Measurements from ENCODE around the gene STIMATE. TPM values are rescaled to one million over a fixed set of nuclear protein-coding genes. Genes with fewer than 3 reads are reported as not detected.

STIMATE gene
- total and polyA plus RNA-seq, 9 of the 15 experiments (the other 6 are each of a cell fraction or from before 2014, with no cell fraction given): 0.14 to 7.7 (median 4.9) TPM

GRCh38 chr3:52860424-52860768 is 37.0 kb downstream of the STIMATE start:
- H3K27me3 ChIP-seq (ENCODE audit: control insufficient read depth in 2 of 2, insufficient read depth in 2 of 2, low read length in 2 of 2): no peaks in the 10 kb centered on the region
- no peak overlapping the region for H2AFZ ChIP-seq (ENCODE audit: low read depth, low read length)
- no peak overlapping the region for H3K9ac ChIP-seq (ENCODE audit: insufficient read depth in 1 of 2, low read depth in 2 of 2, low read length in 2 of 2)
- intact Hi-C loops (cut with micrococcal nuclease): no loop called here
- ChIA-PET CTCF (ENCODE audit: low intra/inter-chr PET ratio) (no interaction called here), POLR2A (interaction anchor here (1.0 kb wide), 1 partner anchor 11 kb away, joined by 3 read pairs; no protein-coding TSS in a partner anchor)
- in situ Hi-C loops (cut with MboI): no loop called here
- DNase-seq (ENCODE audit: extremely low read depth in 1 of 4, low spot score in 3 of 4) (no peak), ATAC-seq (no peak), FAIRE-seq (no peak)
- no peaks in the 10 kb centered on the region for H3K36me3 ChIP-seq (ENCODE audit: control insufficient read depth, insufficient read depth, low read length)
- no TSS peak for BruUV-seq (replicated peaks)
- H3K9me3 ChIP-seq (replicated peaks; ENCODE audit: control insufficient read depth, insufficient read depth, low read depth, low read length): no peaks in the 10 kb centered on the region
- H3K27ac ChIP-seq (ENCODE audit: extremely low read depth, low read depth, low read length): no peak overlapping the region
- H3K4me3 ChIP-seq: no peak overlapping the region
- H3K79me2 ChIP-seq (ENCODE audit: control insufficient read depth, insufficient read depth, low read length): no peaks in the 10 kb centered on the region
- TF ChIP-seq ZNF224 (CRISPR knock-in tag; IDR thresholded peaks at IDR 0.05): no peak
- TF ChIP-seq ZNF143 (CRISPR knock-in tag; IDR thresholded peaks at IDR 0.05): no peak
- no peak for TF ChIP-seq SMC3 (conservative IDR thresholded peaks at IDR 0.05; ENCODE audit: insufficient read depth, low read depth, low read length)
- no peak for TF ChIP-seq ZNF280B (CRISPR knock-in tag; IDR thresholded peaks at IDR 0.05)
- TF ChIP-seq PML (IDR thresholded peaks at IDR 0.05; ENCODE audit: low read length): no peak
- no peak for TF ChIP-seq TBP (optimal IDR thresholded peaks at IDR 0.05; ENCODE audit: low read depth, low read length)
- no peak for TF ChIP-seq ZNF431 (CRISPR knock-in tag; IDR thresholded peaks at IDR 0.05)
- no peak for TF ChIP-seq CHAMP1 (IDR thresholded peaks at IDR 0.05)
- TF ChIP-seq ARNT (IDR thresholded peaks at IDR 0.05): no peak
- H4K20me1 ChIP-seq (replicated peaks; ENCODE audit: control insufficient read depth, insufficient read depth, low read length): no peaks in the 10 kb centered on the region
- peaks cover 0 to 4% of the 10 kb centered on the region in 2 experiments; a peak in 1 of 5 replicates for H3K4me1 ChIP-seq (replicated peaks in 1 of 2; ENCODE audit: control insufficient read depth in 2 of 2, insufficient read depth in 2 of 2, low read length in 2 of 2)
- H3K9me1 ChIP-seq (ENCODE audit: control insufficient read depth, insufficient read depth, low read length): no peaks in the 10 kb centered on the region
- 81% methylated on average over 2 of the region's 8 CpGs for WGBS (ENCODE audit: insufficient coverage, low coverage, missing lambda C conversion rate)
- H3K4me2 ChIP-seq (ENCODE audit: insufficient read depth, low read length): no peak overlapping the region

Measured in K562 (cell line).